ENCODE measurements around the gene N4BP2L2.
A peak's percentile ranks its signal among the peaks of the same experiment; 100 is the strongest.

N4BP2L2 gene

GRCh38 chr13:32408296-32409000, 130.1 kb downstream of the N4BP2L2 start:
- no peak overlapping the region for H3K9ac ChIP-seq (ENCODE audit: low read depth, low read length)
- no peak overlapping the region for H3K27ac ChIP-seq (ENCODE audit: low read depth, low read length)

GRCh38 chr13:32407854-32408253, 130.7 kb downstream of the N4BP2L2 start:
- no peaks in the 10 kb centered on the region for H3K36me3 ChIP-seq (ENCODE audit: control insufficient read depth, insufficient read depth, low read length)
- peaks cover 9% of the 10 kb centered on the region; the same call in 1 of the 2 replicates for H3K27me3 ChIP-seq (ENCODE audit: control insufficient read depth, insufficient read depth, low read length)
- H3K4me3 ChIP-seq (ENCODE audit: low read depth, low read length), result no peak overlapping the region
- no peak overlapping the region for H3K27ac ChIP-seq (ENCODE audit: low read depth, low read length)
- H3K9ac ChIP-seq (ENCODE audit: low read depth, low read length), result no peak overlapping the region
- no peaks in the 10 kb centered on the region for H3K9me3 ChIP-seq (ENCODE audit: control insufficient read depth, insufficient read depth, low read length)
- peaks cover 21% of the 10 kb centered on the region for H3K4me1 ChIP-seq (ENCODE audit: control insufficient read depth, insufficient read depth, low read length)

More at GRCh38 chr13:32408296-32409000, 130.1 kb downstream of the N4BP2L2 start:
- H3K9me3 ChIP-seq (ENCODE audit: control insufficient read depth, insufficient read depth, low read length), result no peaks in the 10 kb centered on the region
- H3K4me3 ChIP-seq (ENCODE audit: low read depth, low read length), result no peak overlapping the region
- H3K36me3 ChIP-seq (ENCODE audit: control insufficient read depth, insufficient read depth, low read length), result no peaks in the 10 kb centered on the region
- H3K4me1 ChIP-seq (ENCODE audit: control insufficient read depth, insufficient read depth, low read length), result peaks cover 21% of the 10 kb centered on the region
- H3K27me3 ChIP-seq (ENCODE audit: control insufficient read depth, insufficient read depth, low read length), result peaks cover 9% of the 10 kb centered on the region; the same call in 1 of the 2 replicates

- peaks cover 12% of the 10 kb centered on the region for H3K36me3 ChIP-seq (ENCODE audit: control insufficient read depth, insufficient read depth, low read length)
- H3K9me3 ChIP-seq (ENCODE audit: control insufficient read depth, insufficient read depth, low read length), result no peaks in the 10 kb centered on the region
- 0 out of 2 replicates have a peak, but pooled peaks cover 3% of the 10 kb centered on the region for H3K27me3 ChIP-seq (ENCODE audit: control insufficient read depth, insufficient read depth, low read length)
- H3K9ac ChIP-seq (ENCODE audit: low read depth, low read length), result no peak overlapping the region
- 0 out of 2 replicates have a peak, but pooled peaks cover 3% of the 10 kb centered on the region for H3K4me1 ChIP-seq (ENCODE audit: control insufficient read depth, insufficient read depth, low read length)
- H3K27ac ChIP-seq (ENCODE audit: low read depth, low read length), result no peak overlapping the region
- no peak overlapping the region for H3K4me3 ChIP-seq (ENCODE audit: low read depth, low read length)
Measured at GRCh38 chr13:32403108-32403507, 135.5 kb downstream of the N4BP2L2 start.

GRCh38 chr13:32391101-32391619, 147.4 kb downstream of the N4BP2L2 start:
- H3K36me3 ChIP-seq (ENCODE audit: control insufficient read depth, insufficient read depth, low read length), result peaks cover 23% of the 10 kb centered on the region
- H3K4me3 ChIP-seq (ENCODE audit: low read depth, low read length), result no peak overlapping the region
- H3K4me1 ChIP-seq (ENCODE audit: control insufficient read depth, insufficient read depth, low read length), result peaks cover 16% of the 10 kb centered on the region
- peak overlapping the region; percentile 25 for H3K27ac ChIP-seq (ENCODE audit: low read depth, low read length)
- no peaks in the 10 kb centered on the region for H3K9me3 ChIP-seq (ENCODE audit: control insufficient read depth, insufficient read depth, low read length)
- H3K9ac ChIP-seq (ENCODE audit: low read depth, low read length), result no peak overlapping the region
- no peaks in the 10 kb centered on the region for H3K27me3 ChIP-seq (ENCODE audit: control insufficient read depth, insufficient read depth, low read length)

- Histone ChIP-seq H3K4me1 (ENCODE audit: control insufficient read depth, insufficient read depth, low read length) (peaks cover 16% of the 10 kb centered on the region), H3K36me3 (ENCODE audit: control insufficient read depth, insufficient read depth, low read length) (peaks cover 18% of the 10 kb centered on the region), H3K9me3 (ENCODE audit: control insufficient read depth, insufficient read depth, low read length) (no peaks in the 10 kb centered on the region), H3K4me3 (ENCODE audit: low read depth, low read length) (no peak overlapping the region), H3K27ac (ENCODE audit: low read depth, low read length) (no peak overlapping the region), H3K9ac (ENCODE audit: low read depth, low read length) (no peak overlapping the region), H3K27me3 (ENCODE audit: control insufficient read depth, insufficient read depth, low read length) (no peaks in the 10 kb centered on the region)
Measured at GRCh38 chr13:32390484-32390883, 148.1 kb downstream of the N4BP2L2 start.

- peaks cover 18% of the 10 kb centered on the region for H3K36me3 ChIP-seq (ENCODE audit: control insufficient read depth, insufficient read depth, low read length)
- peaks cover 16% of the 10 kb centered on the region for H3K4me1 ChIP-seq (ENCODE audit: control insufficient read depth, insufficient read depth, low read length)
- no peak overlapping the region for H3K9ac ChIP-seq (ENCODE audit: low read depth, low read length)
- no peak overlapping the region for H3K27ac ChIP-seq (ENCODE audit: low read depth, low read length)
- no peaks in the 10 kb centered on the region for H3K9me3 ChIP-seq (ENCODE audit: control insufficient read depth, insufficient read depth, low read length)
- H3K4me3 ChIP-seq (ENCODE audit: low read depth, low read length), result no peak overlapping the region
- no peaks in the 10 kb centered on the region for H3K27me3 ChIP-seq (ENCODE audit: control insufficient read depth, insufficient read depth, low read length)
Measured at GRCh38 chr13:32390048-32390447, 148.5 kb downstream of the N4BP2L2 start.

- Histone ChIP-seq H3K4me1 (ENCODE audit: control insufficient read depth, insufficient read depth, low read length) (peaks cover under 1% of the 10 kb centered on the region; the same call in 1 of the 2 replicates), H3K27ac (ENCODE audit: low read depth, low read length) (no peak overlapping the region), H3K36me3 (ENCODE audit: control insufficient read depth, insufficient read depth, low read length) (peaks cover 43% of the 10 kb centered on the region), H3K27me3 (ENCODE audit: control insufficient read depth, insufficient read depth, low read length) (no peaks in the 10 kb centered on the region), H3K4me3 (ENCODE audit: low read depth, low read length) (no peak overlapping the region), H3K9me3 (ENCODE audit: control insufficient read depth, insufficient read depth, low read length) (no peaks in the 10 kb centered on the region), H3K9ac (ENCODE audit: low read depth, low read length) (no peak overlapping the region)
Measured at GRCh38 chr13:32385410-32385809, 153.2 kb downstream of the N4BP2L2 start.

GRCh38 chr13:32384702-32385101, 153.9 kb downstream of the N4BP2L2 start:
- Histone ChIP-seq H3K4me3 (ENCODE audit: low read depth, low read length) (no peak overlapping the region), H3K4me1 (ENCODE audit: control insufficient read depth, insufficient read depth, low read length) (no peaks in the 10 kb centered on the region), H3K9me3 (ENCODE audit: control insufficient read depth, insufficient read depth, low read length) (no peaks in the 10 kb centered on the region), H3K36me3 (ENCODE audit: control insufficient read depth, insufficient read depth, low read length) (peaks cover 48% of the 10 kb centered on the region), H3K27ac (ENCODE audit: low read depth, low read length) (no peak overlapping the region), H3K27me3 (ENCODE audit: control insufficient read depth, insufficient read depth, low read length) (no peaks in the 10 kb centered on the region), H3K9ac (ENCODE audit: low read depth, low read length) (no peak overlapping the region)

GRCh38 chr13:32383836-32384618, 154.6 kb downstream of the N4BP2L2 start:
- Histone ChIP-seq H3K9ac (ENCODE audit: low read depth, low read length) (no peak overlapping the region), H3K4me3 (ENCODE audit: low read depth, low read length) (no peak overlapping the region), H3K27me3 (ENCODE audit: control insufficient read depth, insufficient read depth, low read length) (no peaks in the 10 kb centered on the region), H3K9me3 (ENCODE audit: control insufficient read depth, insufficient read depth, low read length) (no peaks in the 10 kb centered on the region), H3K27ac (ENCODE audit: low read depth, low read length) (no peak overlapping the region), H3K4me1 (ENCODE audit: control insufficient read depth, insufficient read depth, low read length) (no peaks in the 10 kb centered on the region), H3K36me3 (ENCODE audit: control insufficient read depth, insufficient read depth, low read length) (peaks cover 53% of the 10 kb centered on the region)

All from HUES48 (cell line).